ENCODE data around the gene SP7. TPM values are rescaled to one million over a fixed set of nuclear protein-coding genes. Genes with fewer than 3 reads are reported as not detected.
"Not testable (repeated sequence)": the region's sequence is repeated elsewhere in the genome, so short reads cannot be mapped to it uniquely, and the experiment has no call there.

Gene SP7
- total RNA-seq, 1 donor from 2014 or later = not detected

DNA sequence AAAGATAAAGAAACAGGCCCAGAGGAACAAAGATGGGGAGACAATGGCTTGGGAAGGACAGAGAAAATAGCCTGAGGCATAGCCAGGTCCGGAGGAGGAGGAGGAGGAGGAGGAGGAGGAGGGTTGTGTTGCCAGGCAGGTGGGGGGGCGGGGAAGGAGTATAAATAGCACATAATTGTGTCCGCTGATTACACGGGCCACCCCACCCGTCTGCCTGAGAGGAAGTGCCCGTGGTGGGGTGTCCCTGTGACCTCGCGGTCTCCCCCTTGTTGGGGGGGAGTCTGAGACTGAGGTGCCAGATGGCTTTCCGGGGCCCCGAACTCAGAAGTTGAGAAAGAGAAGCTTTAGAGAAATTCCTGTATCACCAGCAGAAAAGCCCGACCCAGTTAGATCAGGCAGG, 1.9 kb upstream of the SP7 start:
- Mint-ChIP-seq H3K4me1 (ENCODE audit: low read depth) (no peaks in the 10 kb centered on the region), H3K4me3 (ENCODE audit: unreplicated experiment) (no peak overlapping the region), H3K27me3 (ENCODE audit: low read depth) (peaks cover 31% of the 10 kb centered on the region), H3K9me3 (ENCODE audit: low read depth) (no peaks in the 10 kb centered on the region), H3K36me3 (ENCODE audit: low read depth) (no peaks in the 10 kb centered on the region), H3K27ac (ENCODE audit: unreplicated experiment) (no peak overlapping the region)
- DNase-seq (ENCODE audit: low spot score) = no peak
- TF ChIP-seq, protein P1, sequence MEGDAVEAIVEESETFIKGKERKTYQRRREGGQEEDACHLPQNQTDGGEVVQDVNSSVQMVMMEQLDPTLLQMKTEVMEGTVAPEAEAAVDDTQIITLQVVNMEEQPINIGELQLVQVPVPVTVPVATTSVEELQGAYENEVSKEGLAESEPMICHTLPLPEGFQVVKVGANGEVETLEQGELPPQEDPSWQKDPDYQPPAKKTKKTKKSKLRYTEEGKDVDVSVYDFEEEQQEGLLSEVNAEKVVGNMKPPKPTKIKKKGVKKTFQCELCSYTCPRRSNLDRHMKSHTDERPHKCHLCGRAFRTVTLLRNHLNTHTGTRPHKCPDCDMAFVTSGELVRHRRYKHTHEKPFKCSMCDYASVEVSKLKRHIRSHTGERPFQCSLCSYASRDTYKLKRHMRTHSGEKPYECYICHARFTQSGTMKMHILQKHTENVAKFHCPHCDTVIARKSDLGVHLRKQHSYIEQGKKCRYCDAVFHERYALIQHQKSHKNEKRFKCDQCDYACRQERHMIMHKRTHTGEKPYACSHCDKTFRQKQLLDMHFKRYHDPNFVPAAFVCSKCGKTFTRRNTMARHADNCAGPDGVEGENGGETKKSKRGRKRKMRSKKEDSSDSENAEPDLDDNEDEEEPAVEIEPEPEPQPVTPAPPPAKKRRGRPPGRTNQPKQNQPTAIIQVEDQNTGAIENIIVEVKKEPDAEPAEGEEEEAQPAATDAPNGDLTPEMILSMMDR (IDR thresholded peaks at IDR 0.05) = no peak

DNA sequence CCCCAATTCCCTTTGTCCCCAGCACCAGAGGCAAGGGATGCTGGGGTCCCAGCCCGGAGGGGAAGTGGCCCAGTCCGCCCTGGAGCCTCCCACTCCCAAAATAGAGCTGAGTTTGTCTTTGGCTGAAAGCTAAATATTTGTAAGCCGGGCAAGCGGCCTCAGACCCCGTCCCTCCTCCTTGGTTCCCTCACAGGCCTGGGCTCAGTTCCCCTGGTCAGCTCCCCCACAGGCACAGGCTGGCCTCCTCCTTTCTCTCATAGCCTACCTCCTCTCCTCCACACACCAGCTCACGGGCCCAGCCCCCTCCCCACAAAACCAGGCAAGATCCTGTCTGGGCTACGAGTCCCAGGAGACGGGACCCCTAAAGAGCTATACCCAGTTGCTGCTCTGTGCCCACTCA, 1.3 kb downstream of the SP7 start:
- DNase-seq (ENCODE audit: low spot score) = no peak
- H3K36me3 Mint-ChIP-seq (ENCODE audit: low read depth) = no peaks in the 10 kb centered on the region

DNA sequence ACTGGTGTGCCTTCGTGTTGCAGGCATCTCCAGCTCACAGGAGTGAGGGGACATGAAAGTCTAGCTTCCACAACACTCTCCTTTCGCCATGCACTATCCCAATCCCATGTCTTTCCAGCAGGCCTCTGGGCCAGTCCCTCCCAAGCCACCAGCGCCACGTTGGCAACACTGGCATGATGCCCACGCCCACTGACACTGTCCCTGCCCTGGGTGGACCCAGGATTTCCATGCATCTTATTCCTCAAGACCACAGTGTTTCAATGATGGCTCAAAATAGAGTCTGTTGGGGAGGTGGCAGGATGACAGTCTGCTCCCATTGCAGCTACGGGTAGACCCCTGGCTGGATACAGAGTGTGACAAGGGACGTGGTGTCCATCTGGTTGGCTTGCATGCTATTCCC, 2.3 kb downstream of the SP7 start:
- Mint-ChIP-seq H3K9me3 (ENCODE audit: low read depth) (no peaks in the 10 kb centered on the region), H3K27ac (ENCODE audit: unreplicated experiment) (no peak overlapping the region), H3K4me3 (ENCODE audit: unreplicated experiment) (no peak overlapping the region), H3K27me3 (ENCODE audit: low read depth) (peaks cover 25% of the 10 kb centered on the region), H3K4me1 (ENCODE audit: low read depth) (no peaks in the 10 kb centered on the region), H3K36me3 (ENCODE audit: low read depth) (no peaks in the 10 kb centered on the region)
- TF ChIP-seq, protein P1 (IDR thresholded peaks at IDR 0.05) = no peak
- no peak for DNase-seq (ENCODE audit: low spot score)

More for the DNA sequence above, 1.3 kb downstream of the SP7 start:
- Mint-ChIP-seq H3K9me3 (ENCODE audit: low read depth) (no peaks in the 10 kb centered on the region), H3K27me3 (ENCODE audit: low read depth) (peaks cover 27% of the 10 kb centered on the region), H3K27ac (ENCODE audit: unreplicated experiment) (no peak overlapping the region), H3K4me3 (ENCODE audit: unreplicated experiment) (no peak overlapping the region), H3K4me1 (ENCODE audit: low read depth) (no peaks in the 10 kb centered on the region)
- TF ChIP-seq, protein P1 (IDR thresholded peaks at IDR 0.05) = no peak

DNA sequence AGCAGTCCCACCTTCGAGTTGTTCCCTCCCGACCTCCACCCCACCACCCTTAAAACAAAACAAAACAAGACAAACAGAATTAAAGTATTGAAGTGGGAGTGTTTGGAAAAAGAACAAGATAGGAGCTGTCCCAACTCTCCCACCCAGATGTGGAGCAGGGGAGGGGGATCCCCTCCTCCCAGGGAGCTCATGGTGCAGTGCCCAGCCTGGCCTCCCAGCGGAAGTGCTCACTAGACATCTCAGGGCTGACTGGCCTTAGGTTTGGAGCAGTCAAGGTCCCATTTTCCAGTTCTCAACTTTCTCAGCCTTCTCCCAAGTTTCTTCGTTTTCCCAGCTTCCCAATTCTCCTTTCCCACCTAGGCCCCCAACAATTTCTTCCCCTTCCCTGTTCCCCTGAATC, 2.9 kb downstream of the SP7 start:
- TF ChIP-seq, protein P1 (IDR thresholded peaks at IDR 0.05) = no peak
- no peaks in the 10 kb centered on the region for H3K4me1 Mint-ChIP-seq (ENCODE audit: low read depth)
- no peaks in the 10 kb centered on the region for H3K36me3 Mint-ChIP-seq (ENCODE audit: low read depth)
- H3K9me3 Mint-ChIP-seq (ENCODE audit: low read depth) = no peaks in the 10 kb centered on the region
- no peak overlapping the region for H3K27ac Mint-ChIP-seq (ENCODE audit: unreplicated experiment)
- no peak for DNase-seq (ENCODE audit: low spot score)
- peaks cover 23% of the 10 kb centered on the region for H3K27me3 Mint-ChIP-seq (ENCODE audit: low read depth)
- H3K4me3 Mint-ChIP-seq (ENCODE audit: unreplicated experiment) = no peak overlapping the region

DNA sequence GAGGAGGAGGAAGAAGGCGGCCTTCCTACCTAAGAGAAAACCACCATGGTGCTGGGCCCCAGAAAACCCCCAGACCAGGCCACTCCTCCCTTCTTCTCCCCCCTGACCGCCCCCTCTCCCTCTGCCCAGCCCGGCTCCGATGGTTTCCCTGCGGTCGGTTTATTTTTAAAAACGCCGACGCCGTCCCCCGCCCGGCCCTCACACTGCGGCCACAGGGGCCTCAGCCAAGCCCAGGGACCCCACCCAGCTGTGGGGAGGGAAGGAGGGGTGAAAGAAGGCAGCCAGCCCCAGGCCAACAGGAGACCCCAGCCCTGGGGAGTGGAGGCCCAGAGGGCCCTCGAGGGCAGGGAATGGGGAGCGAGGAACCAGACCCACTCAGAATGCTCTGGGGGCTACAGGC, 3.4 kb downstream of the SP7 start:
- H3K27ac Mint-ChIP-seq (ENCODE audit: unreplicated experiment) = no peak overlapping the region
- H3K9me3 Mint-ChIP-seq (ENCODE audit: low read depth) = no peaks in the 10 kb centered on the region
- H3K4me3 Mint-ChIP-seq (ENCODE audit: unreplicated experiment) = no peak overlapping the region
- H3K27me3 Mint-ChIP-seq (ENCODE audit: low read depth) = peaks cover 19% of the 10 kb centered on the region
- no peaks in the 10 kb centered on the region for H3K36me3 Mint-ChIP-seq (ENCODE audit: low read depth)
- no peak for DNase-seq (ENCODE audit: low spot score)
- TF ChIP-seq, protein P1 (IDR thresholded peaks at IDR 0.05) = no peak
- H3K4me1 Mint-ChIP-seq (ENCODE audit: low read depth) = no peaks in the 10 kb centered on the region

DNA sequence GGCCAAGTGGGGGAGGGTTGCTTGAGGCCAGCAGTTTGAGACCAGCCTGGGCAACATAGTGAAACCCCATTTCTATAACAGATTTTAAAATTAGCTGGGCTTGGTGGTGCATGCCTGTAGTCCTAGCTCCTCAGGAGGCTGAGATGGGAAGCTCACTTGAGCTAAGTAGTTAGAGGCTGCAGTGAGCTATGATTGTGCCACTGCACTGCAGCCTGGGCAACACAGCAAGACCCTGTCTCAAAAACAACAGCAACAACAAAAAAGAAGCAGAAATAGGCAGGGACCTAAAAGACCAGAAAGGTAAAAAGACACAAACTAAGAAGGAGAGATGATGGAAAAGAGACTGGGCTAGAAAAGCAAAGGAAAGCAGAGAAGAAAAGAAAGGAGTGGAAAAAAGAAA, 3.8 kb downstream of the SP7 start:
- not testable (repeated sequence) for H3K27ac Mint-ChIP-seq (ENCODE audit: unreplicated experiment); H3K4me3 Mint-ChIP-seq (ENCODE audit: unreplicated experiment); H3K36me3 Mint-ChIP-seq (ENCODE audit: low read depth); H3K4me1 Mint-ChIP-seq (ENCODE audit: low read depth); DNase-seq (ENCODE audit: low spot score); H3K9me3 Mint-ChIP-seq (ENCODE audit: low read depth)
- peaks cover 15% of the 10 kb centered on the region for H3K27me3 Mint-ChIP-seq (ENCODE audit: low read depth)

Measured in chondrocyte (in vitro differentiated cells).